Measurements from ENCODE around the gene TTLL4.

The TTLL4 gene

GRCh38 chr2:218710687-218711549 lies at the start of gene TTLL4:
Gene TTLL4, plus strand, starts transcription at chr2:218710835. Its CDS starts 26,842 bp downstream, at chr2:218737677.
- DNase-seq, result peak; percentile 97

- DNase-seq, result no peak
Measured at GRCh38 chr2:218662377-218662776, 48.3 kb upstream of the TTLL4 start.

- DNase-seq, result no peak
Measured at GRCh38 chr2:218662827-218663226, 47.8 kb upstream of the TTLL4 start.

- no peak for DNase-seq
Measured at GRCh38 chr2:218663901-218664300, 46.7 kb upstream of the TTLL4 start.

- DNase-seq, result no peak
Measured at GRCh38 chr2:218664653-218665052, 46.0 kb upstream of the TTLL4 start.

- no peak for DNase-seq
Measured at GRCh38 chr2:218671097-218671653, 39.5 kb upstream of the TTLL4 start.

GRCh38 chr2:218671654-218672566 lies 38.7 kb upstream of the TTLL4 start, which contains the start of the genes RNF25 and STK36:
Gene RNF25, minus strand, starts transcription at chr2:218672002. Its CDS starts 32 bp downstream, at chr2:218671970.
Gene STK36, plus strand, starts transcription at chr2:218672086. Its CDS starts 744 bp downstream, at chr2:218672830.
- DNase-seq, result peak; percentile 81 to 82

GRCh38 chr2:218679119-218679518 lies 31.5 kb upstream of the TTLL4 start:
- DNase-seq, result no peak

- DNase-seq, result no peak
Measured at GRCh38 chr2:218680061-218680460, 30.6 kb upstream of the TTLL4 start.

- peak in 1 of 2 donors; percentile 85 for DNase-seq
Measured at GRCh38 chr2:218687400-218688060, 23.1 kb upstream of the TTLL4 start.

- no peak for DNase-seq
Measured at GRCh38 chr2:218691234-218691633, 19.4 kb upstream of the TTLL4 start.

- DNase-seq, result no peak
Measured at GRCh38 chr2:218694405-218695145, 16.1 kb upstream of the TTLL4 start.

- DNase-seq, result no peak
Measured at GRCh38 chr2:218698885-218699284, 11.8 kb upstream of the TTLL4 start.

- DNase-seq, result peak in 1 of 2 donors; percentile 32
Measured at GRCh38 chr2:218701806-218702205, 8.8 kb upstream of the TTLL4 start.

- DNase-seq, result no peak
Measured at GRCh38 chr2:218703341-218703740, 7.3 kb upstream of the TTLL4 start.

GRCh38 chr2:218708086-218708485 lies 2.5 kb upstream of the TTLL4 start:
- DNase-seq, result no peak

GRCh38 chr2:218709908-218710307 lies 727 bp upstream of the TTLL4 start:
- no peak for DNase-seq

GRCh38 chr2:218710334-218710686 lies 325 bp upstream of the TTLL4 start:
- no peak for DNase-seq

GRCh38 chr2:218711550-218711929 lies 905 bp downstream of the TTLL4 start:
- DNase-seq, result no peak

- DNase-seq, result no peak
Measured at GRCh38 chr2:218713922-218714321, 3.3 kb downstream of the TTLL4 start.

GRCh38 chr2:218716070-218716469 lies 5.4 kb downstream of the TTLL4 start:
- no peak for DNase-seq

- DNase-seq, result no peak
Measured at GRCh38 chr2:218717262-218717661, 6.6 kb downstream of the TTLL4 start.
